GM10847 (cell line): ENCODE measurements around the gene RASSF7.

ENCODE experiments used
- POLR2A ChIP-seq: IDR thresholded peaks from 2 replicates; pipeline ENCODE4 v1.6.1; 2011; ENCODE audit not compliant: insufficient read length; ENCODE audit errors: extremely low read depth

Gene RASSF7

GRCh38 chr11:560305-561147, at the start of gene RASSF7, which contains the start of gene LMNTD2:
RASSF7 (plus strand) TSS chr11:560970; CDS start chr11:561769, 799 bp downstream.
LMNTD2 (minus strand) TSS chr11:560738; CDS start chr11:560716, 22 bp downstream.
- TF ChIP-seq POLR2A: peak; percentile 59

- TF ChIP-seq POLR2A: no peak
Measured at GRCh38 chr11:512761-513595, 47.8 kb upstream of the RASSF7 start.

- TF ChIP-seq POLR2A: no peak
Measured at GRCh38 chr11:514606-515005, 46.2 kb upstream of the RASSF7 start.

GRCh38 chr11:515131-515530, 45.6 kb upstream of the RASSF7 start:
- no peak for TF ChIP-seq POLR2A

DNA sequence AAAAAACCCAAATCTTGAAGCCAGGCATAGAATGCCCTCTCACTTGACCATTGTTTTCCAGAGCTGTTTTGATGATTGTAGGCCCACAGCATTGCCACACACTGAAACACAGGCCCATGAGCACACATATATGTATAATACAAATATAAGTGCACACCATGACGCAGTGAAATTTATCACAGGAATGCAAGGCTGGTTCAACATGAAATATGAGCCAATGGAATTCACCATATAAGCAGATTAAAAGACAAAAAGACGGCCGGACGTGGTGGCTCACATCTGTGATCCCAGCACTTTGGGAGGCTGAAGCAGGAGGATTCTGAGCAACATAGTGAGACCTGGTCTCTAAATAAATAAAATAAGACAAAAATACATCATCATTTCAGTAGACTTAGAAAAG, 44.4 kb upstream of the RASSF7 start:
- TF ChIP-seq POLR2A: no peak

DNA sequence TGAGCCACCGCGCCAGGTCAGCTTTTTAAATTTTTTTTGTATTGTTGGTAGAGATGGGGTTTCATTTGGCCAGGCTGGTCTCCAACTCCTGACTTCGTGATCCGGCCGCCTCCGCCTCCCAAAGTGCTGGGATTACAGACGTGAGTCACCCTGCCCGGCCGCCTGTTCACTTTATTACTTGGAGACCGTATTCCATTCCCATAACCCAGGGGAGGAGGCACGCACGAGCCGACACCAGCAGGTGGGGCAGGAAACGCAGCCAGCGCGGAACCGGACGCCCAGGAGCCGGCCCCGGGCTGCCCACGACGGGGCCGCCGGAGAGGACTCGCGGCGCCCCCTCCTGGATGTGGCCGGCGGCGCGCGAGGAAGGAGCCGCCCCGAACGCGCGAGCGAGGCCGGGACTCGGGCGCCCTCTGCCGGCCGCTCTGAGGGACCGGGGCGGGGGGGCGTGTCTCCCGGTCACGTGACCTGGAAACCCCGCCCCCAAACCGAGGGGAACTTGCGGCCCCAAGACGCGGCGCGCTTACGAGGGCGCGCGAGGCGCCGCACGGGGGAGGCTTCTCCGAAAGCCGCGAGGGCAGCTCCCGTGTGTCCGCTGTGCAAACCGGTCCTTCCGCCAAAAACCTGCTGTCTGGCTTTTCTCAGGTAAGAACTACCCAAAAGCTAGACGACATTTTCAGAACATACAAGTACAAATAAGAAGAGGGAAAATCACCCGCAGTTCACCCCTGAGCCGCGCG, 42.1 kb upstream of the RASSF7 start:
- TF ChIP-seq POLR2A: peak; percentile 20

DNA sequence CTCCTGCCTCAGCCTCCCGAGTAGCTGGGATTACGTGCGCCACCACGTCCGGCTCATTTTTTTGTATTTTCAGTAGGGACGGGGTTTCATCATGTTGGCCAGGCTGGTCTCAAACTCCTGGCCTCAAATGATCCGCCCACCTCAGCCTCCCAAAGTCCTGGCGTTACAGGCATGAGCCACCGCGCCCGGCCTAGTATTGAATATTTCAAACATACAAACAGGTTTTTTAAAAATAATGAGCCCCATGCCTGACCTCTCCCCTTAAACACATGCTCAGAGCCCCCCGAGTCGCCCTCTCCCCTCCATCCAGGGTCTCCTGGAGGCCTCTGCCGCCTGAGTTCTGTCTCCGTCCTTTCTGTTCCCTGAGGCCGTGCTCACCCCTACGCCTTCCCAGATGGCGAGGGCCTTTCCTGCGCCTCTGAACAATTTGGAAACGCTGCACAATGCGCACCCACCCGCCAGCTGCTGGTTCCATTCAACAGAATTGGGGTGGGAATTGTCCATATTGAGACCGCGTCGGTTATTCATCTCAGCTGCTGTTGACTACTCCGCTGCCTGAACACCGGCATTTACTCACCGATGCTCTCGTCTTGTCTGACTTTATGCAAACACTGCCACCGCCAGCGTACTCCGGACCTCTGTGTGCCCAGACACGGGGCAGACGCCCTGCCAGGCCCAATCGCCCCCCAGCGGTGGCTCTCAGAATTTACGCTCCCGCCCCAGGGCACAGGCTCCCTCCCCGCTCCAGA, 40.2 kb upstream of the RASSF7 start:
- TF ChIP-seq POLR2A: no peak

DNA sequence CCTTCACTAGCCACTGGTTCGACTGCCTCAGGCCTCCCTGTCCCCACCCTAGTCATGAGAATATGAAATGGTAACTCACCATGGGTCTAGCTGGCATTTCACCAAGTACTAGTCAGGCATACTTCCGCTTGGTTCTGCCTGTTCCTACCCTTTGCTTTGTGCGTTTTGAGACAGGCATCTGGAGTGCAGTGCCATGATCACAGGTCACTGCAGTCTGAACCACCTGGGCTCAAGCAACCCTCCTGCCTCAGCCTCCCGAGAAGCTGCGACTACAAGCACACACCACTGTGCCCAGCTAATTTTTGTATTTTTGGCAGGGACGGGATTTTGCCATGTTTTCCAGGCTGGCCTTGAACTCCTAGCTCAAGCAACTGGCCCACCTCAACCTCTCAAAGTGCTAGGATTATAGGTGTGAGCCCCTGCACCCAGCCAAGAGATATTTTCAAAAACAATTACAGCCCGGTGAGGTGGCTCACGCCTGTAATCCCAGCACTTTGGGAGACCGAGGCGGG, 39.5 kb upstream of the RASSF7 start:
- no peak for TF ChIP-seq POLR2A

- TF ChIP-seq POLR2A: no peak
Measured at GRCh38 chr11:526192-526591, 34.6 kb upstream of the RASSF7 start.

DNA sequence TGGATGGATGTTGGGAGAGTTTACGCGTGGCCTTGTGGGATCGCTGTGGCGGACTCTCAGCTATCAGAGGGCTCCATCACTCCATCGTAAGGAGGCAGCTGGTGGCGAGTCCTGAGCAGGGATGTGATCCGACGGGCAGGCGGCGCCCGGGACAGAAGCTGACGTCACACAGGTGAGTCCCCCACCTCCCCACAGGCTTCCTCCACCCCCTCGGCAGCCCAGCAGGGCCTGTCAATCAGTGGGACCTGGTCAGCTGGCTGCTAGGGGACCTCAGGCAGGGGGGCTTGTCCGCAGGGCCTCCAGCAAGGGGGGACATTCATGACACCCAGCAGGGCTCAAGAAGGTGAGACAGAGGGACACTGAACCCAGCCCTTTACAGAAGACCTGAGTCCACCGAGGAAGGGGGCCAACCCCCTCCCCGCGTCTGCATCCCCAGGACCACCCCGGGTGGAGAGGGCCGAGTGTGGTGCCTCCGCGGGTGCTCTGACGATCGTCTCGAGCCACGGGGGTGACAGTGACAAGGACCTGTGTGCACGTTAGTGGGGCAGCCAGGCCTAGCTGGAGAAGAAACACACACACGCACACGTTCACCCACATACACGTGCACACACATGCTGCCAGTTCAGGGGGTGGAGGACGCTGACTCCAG, 32.5 kb upstream of the RASSF7 start:
- TF ChIP-seq POLR2A: no peak

DNA sequence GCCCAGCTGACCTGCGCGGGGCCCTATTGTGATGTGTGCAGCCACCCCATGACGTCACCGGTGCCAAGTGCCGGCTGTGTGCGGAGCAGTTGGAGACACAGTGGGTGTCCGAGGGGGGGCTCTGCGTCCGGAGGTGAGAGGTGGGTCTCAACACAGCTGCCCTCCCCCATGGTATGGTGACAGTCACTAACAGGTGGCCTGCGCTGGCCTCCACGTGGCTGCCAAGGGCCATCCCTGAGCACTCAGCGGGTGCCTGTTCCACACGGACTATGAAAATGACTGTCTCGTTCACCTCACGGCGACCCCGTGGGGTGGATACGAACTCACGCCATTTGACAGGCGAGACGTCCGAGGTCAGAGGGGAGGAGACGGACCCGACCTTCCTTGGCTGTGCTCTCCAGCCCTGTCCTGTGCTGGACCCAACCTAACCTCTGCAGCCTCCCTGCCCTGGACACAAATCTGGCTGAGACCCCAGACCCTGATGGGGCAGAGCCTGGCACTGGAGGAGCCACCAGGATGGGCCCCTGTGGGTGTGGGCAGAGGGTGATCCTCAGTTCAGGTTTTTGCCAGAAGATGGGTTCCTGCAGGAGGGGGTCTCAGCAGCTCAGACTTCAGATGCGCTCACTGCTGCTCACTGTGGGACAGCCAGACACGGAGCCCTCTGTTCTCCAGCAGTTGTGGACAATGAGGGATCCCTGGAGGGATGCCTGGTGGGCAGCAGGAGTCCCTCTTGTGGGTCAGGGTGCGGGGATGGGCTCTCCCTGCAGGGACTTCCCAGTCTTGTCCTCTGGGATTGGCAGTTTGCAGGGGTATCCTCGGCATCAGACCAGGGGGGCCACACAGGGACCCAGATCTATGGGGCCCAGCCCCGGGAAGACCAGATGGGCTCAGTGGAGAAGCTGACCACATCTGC, 31.7 kb upstream of the RASSF7 start:
- no peak for TF ChIP-seq POLR2A

DNA sequence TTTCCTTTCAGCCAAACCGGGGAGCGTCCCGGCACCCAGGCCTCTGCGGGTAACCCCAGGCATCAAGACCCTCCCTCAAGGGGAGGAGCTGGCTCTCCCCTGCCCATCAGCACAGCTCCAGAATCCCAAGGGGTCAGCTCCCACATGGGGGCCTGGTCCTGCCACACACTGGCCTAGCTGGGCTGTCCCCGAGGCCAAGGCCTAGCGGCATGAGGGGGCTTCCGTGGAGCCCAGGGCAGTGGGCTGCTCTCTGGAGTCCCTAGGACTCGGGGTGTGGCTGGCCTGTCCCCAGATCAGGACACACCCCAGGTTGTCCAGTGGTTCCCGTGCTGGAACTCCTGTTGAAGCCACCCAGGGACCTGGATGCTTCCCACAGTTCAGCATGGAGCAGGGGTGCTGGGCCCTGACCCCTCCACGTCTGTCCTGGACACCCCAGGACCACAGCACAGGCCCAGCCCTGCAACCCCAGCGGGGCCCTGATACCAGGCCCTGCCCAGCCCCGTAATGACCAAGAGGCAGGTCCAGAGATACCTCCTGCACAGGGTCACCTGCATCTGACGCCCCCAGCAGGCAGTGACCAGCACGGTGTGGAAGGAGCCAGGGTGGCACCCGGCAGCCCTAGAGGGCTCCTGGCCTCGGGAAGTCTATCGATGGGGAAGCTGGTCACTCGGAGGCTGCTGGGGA, 30.9 kb upstream of the RASSF7 start:
- no peak for TF ChIP-seq POLR2A
